Posterior cingulate gyrus (tissue), 11 donors: ENCODE measurements around the gene SLC13A3.

Experiments
- DNase-seq, 10 donors: peaks; one replicate each; pipeline versions ENCODE4 v3.0.0 to v3.0.0-alpha.2; 2020 to 2021; ENCODE audit warnings: mixed read lengths in 3 of 10
- intact Hi-C: fragments of 100-400 bp; cut with DNase I; formaldehyde crosslinking; loops from one replicate; pipeline ENCODE4 v1.15.1; 2023

Gene SLC13A3

DNA sequence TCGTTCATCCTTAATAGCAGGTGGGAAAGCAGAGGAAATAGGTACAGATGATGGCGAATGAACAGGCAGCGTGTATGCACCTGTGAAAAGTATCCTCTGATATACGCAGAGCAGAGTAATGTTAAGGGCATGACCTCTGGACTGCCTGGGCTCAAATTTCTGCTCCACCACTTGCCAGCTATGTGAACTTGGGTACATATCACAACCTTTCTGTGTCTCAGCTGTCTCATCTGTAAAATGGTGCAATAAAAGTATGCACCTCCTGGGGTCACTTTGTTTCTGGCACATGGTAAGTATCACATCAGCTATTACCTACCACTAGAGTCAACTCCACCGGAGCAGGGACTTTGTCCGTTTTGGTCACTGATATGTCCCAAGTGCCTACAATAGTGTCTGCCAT is 103.3 kb downstream of the SLC13A3 start:
- DNase-seq: no peak
- intact Hi-C loops: no loop called here

DNA sequence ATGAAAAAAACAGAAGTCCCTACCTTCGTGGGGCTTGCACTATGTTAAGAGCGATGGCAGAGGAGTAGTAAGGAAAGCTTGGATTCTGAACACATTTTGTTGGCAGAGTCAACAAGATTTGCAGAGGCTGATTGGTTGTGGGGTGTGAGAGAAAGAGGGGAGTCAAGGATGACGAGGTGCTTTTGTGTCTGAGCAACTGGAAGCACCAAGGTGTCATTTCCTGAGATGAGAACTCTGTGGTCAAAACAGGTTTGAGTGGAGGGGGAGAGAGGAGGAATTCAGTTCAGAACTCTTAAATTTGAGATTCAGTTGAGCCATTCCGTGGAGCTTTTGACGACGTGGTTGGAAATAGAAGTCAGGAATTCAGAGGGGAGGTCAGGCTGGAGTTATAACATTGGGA is 104.3 kb downstream of the SLC13A3 start:
- intact Hi-C loops: no loop called here
- DNase-seq: no peak

DNA sequence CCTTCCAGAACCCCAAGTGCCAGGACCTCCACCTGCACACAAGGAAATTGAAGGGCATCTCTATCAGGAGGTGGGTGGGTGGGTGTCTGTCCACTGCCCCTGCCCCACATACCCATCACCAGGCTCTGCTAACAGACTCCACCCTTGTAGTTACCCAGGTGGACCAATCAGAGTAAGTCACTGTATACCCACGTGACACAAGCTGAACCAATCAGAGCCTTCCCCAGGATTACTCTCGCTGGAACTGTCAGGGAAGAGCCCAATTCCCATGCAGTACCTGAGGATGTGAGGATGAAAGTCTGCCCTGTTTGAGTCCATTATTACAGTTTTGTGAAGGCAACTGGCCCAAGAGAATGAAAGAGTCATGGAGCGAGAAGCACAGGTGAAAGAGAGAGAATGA is 105.0 kb downstream of the SLC13A3 start:
- intact Hi-C loops: no loop called here

DNA sequence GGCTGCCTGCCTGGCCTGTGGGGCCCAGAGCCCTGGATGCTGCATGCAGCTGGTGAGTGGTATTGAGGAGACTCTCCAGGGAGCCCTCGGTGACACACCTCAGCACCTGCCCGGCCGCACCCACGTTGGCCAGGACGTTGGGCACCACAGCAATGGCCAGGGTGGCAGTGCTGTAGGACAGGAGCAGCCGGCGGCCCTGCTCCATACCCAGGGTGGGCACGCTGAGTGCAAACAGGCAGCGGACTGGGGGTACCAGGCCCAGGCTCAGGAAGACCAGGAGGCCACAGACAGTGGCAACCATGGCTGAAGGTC is 105.5 kb downstream of the SLC13A3 start:
- intact Hi-C loops: no loop called here
- DNase-seq: no peak

More for the DNA sequence above, 105.0 kb downstream of the SLC13A3 start:
- no peak for DNase-seq

DNA sequence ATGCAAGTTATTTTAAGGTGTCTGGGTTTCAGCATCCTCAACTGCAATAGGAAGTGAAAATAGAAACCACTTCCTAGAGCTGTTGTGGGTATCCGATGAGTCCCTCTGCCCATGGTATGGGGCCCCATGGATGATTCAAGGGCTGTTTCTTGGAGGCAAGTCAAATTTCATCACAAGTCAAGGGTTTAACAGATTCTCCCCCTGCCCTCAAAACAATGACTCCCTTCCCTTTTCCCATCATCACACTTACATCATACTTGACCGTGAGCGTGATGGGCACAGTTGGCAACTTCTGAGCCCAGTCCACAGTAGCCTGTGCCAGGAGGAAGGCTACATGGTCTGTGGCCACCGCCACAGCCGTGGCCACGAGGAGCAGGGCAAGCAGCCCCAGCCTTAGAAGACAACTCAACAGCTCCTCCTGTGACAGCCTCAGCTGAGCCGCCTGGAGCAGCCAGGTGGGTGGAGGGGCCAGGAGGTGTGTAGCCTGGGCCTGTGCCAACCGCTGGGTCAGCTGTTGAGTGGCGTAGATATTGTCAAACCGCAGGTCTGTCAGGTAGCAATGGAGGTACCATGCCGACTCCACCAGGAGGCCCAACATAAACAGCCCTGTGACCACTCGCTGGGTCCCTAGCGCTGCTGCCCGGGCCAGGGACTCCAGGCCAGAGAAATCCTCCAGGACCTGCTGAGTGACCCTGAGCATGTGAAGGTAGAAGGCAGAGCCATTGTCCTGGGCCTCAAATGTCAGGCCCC is 106.0 kb downstream of the SLC13A3 start:
- intact Hi-C loops: no loop called here
- DNase-seq: peak in 1 of 10 donors; percentile 86

DNA sequence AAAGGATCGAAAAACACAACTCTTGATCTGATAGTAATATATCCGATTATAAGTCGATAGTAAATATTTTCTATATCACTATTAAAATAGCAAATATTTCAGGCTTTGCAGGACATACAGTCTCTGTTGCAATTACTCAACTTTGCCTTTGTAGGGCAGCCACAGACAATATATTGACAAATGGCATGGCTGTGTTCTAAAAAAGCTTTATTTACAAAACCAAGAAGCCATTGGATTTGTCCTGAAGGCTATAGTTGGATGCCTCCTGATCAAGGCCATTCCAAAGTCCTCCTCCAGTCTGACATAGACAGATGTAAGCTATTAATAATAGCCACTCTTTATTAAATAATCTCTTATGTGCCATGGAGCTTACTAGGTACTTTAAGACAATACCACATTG is 106.7 kb downstream of the SLC13A3 start:
- intact Hi-C loops: no loop called here
- DNase-seq: no peak

DNA sequence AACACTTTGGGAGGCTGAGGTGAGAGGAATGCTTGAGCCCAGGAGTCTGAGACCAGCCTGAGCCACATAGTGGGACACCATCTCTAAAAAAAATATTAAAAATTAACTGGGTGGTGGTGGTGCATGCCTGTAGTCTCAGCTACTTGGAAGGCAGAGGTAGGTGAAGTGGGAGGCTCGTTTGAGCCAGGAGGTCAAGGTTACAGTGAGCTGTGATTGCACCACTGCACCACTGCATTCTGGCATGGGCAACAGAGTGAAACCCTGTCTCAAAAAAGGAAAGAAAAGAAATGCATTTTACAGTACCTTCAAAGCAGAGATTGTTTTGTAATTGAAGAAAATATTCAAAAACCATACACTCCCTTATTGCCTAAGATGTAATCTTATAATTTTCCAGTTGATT is 107.3 kb downstream of the SLC13A3 start:
- DNase-seq: no peak
- intact Hi-C loops: no loop called here

DNA sequence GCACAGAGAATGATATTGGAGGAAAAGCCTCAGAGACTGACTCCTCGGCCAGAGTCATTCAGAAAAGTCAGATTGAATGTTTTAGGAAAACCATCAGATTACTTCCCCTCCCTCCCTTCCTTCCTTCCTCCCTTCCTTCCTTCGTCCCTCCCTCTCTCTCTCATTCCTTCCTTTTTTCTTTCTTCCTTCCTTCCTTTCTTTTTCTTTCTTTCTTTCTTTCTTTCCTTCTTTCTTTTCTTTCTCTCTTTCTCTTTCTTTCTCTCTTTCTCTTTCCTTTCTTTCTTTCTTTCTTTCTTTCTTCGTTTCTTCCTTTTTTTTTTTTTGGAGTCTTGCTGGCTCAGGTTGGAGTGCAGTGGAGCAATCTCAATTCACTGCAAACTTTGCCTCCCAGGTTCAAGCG is 108.2 kb downstream of the SLC13A3 start:
- no peak for DNase-seq
- intact Hi-C loops: no loop called here

DNA sequence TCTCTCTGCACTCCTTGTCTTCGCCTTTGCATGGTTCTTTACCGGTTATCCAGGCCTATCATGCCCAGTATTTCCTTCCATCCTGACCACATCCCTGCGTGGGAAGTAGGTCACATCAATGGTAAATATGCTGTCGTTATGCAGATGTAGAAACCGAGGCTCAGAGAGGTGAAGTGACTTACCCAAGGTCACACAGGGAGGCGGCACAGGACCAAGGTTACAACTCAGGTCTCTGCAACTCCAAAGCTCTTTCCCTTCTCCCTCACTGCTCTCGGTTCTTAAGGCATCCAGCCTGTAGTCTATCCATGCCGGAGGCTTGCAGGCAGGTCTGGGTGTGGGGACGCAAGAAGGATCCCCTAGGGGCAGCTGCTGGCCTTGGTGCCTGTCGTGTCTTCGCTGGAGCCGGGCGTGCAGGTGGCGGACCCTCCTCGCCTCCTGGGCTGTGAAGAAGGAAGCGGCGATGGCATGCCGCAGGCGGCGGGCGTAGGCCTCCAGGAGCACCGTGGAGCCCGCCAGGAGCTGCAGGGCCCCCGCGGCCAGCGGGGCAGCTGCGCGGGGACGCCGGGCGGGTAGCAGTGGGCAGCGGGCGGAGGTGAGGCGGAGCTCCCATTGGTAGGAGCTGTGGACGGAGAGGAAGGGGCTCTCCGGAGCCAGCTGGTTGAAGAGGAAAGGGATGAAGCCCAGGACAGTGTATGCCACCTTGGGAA is 109.9 kb downstream of the SLC13A3 start:
- intact Hi-C loops: no loop called here
- no peak for DNase-seq

DNA sequence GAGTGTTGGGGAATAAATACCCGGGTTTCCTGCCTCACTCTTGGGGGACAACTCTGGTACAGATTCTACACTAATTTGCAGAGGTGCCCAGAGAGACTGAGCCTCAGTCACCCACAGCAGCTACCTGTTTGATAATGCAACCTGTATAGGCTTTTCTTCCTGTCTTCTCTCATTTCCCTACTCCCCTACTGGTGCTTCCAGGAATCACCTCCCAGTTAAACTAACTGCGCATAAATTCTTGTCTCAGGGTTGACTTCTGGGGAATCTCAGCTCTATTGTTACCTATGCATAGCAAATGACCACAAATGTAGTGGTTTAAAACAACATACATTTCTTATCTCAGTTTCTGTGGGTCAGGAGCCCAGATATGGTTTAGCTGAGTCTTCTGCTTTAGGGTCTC is 112.1 kb downstream of the SLC13A3 start:
- no peak for DNase-seq
- intact Hi-C loops: no loop called here

DNA sequence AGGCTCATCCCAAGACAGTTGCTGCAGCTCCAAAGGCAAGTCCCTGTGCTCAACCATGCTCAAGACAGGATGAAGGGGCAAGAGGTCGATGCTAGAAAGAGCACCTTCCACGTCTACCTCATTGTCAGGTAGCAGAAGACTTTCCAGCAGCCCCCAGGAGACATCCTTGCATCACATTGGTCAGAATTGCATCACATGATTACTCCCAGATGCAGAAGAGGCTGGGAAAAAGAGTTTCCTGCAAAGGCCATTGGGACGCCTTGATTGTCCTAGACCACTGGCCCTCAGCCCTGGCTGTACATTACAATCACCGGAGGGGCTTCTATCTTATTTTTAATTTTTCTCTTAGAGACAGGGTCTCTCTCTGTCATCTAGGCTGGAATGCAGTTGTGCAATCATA is 120.6 kb downstream of the SLC13A3 start:
- intact Hi-C loops: no loop called here
- DNase-seq: no peak

DNA sequence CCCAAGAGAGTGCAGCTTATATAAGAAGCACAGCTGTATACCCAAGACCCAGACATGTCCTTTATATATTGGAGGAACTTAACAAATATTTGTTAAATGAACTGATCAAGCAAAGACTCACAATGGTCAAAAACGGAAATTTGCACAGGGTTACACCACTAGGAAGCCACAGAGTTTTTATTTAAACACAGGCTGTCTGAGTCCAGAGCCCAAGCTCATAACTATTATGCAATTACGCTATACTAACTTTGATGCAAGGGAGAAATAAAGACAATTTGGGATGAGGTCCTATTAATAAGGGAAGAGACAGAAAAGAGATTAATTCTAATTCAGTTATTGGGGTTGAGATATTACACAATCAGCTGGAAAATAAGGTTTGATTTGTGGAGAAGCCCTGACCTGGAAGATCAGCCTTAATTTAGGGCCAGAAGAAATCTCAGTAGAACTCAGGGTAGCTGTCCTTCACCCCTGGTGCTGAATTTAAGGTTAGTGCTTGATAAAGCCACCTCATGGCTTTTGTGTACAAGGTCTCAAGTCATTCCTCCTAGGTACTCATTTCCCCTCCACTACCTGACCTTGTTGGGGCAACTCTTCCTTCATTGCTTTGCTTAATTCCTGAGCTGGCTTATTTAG is 127.4 kb downstream of the SLC13A3 start:
- DNase-seq: no peak

DNA sequence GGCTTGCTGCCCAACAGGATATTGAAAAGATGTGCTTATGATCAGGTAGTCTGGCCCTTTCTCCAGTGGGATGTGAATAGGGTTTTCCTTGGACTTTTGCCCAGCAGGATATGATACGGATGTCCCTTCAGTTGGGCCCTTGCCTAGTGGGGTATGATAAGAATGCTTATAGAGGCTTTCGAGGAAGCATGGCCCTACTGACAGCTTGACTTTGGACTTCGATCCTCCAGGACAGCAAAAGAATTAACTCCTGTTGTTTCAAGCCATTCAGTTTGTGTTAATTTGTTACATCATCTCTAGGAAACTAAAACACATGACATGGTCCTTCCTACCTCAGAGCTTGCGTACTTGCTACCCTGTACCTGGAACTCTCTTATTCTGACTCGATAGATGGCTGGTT is 128.2 kb downstream of the SLC13A3 start:
- no peak for DNase-seq
- intact Hi-C loops: loop anchor here (5.0 kb wide), 1 partner anchor 159 kb away; no protein-coding TSS in a partner anchor

More for the DNA sequence above, 127.4 kb downstream of the SLC13A3 start:
- intact Hi-C loops: loop anchor here (5.0 kb wide), 1 partner anchor 158 kb away; no protein-coding TSS in a partner anchor

DNA sequence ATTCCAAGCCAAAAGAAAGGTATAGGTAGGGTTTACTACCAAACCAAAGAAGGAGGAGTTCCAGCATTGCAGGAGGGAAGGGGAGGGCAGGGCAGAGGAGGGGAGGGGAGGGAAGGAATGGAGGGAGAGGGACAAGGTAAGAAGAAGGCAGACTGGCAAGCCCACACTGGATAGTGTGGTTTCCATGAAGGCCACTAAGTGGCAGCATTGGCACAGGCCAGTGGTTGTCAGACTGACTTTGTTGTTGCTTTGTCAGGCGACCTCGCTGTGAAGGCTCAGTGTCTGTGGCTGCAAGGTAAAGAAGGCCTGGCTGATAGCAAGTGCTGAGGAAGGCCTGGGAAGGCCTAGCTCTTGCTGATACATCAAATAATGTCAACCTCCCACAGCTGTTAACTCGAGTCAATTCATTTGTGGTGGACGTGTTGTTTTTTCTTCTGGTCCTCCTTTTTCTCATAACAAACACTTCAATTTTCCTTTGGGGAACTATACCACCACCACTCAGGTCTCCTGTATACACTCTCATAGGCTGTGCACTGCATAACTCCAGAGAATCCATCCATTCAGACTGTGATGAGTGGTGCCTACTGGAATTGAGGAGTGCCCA is 130.2 kb downstream of the SLC13A3 start:
- intact Hi-C loops: loop anchor here (5.0 kb wide), 1 partner anchor 161 kb away; no protein-coding TSS in a partner anchor
- DNase-seq: peak; percentile 34 to 94 (median 64)

DNA sequence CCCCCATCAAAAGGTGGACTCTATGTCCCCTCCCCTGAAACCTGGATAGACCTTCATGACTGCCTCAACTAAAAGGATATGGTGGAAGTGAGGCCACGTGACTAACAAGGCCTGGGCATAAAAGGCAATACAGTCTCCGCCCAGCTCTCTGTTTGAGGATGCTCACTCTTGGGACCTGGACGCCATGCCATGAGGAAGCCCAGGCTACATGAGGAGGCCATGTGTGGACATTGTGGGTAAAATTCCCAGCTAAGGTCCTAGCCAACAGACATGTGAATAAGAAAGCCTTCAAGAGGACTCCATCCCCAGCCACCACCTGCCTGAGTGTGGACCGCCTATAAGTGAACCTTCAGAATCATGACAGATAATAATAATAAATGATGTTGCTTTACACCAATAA is 130.7 kb downstream of the SLC13A3 start:
- DNase-seq: no peak
- intact Hi-C loops: loop anchor here (5.0 kb wide), 1 partner anchor 162 kb away; no protein-coding TSS in a partner anchor

DNA sequence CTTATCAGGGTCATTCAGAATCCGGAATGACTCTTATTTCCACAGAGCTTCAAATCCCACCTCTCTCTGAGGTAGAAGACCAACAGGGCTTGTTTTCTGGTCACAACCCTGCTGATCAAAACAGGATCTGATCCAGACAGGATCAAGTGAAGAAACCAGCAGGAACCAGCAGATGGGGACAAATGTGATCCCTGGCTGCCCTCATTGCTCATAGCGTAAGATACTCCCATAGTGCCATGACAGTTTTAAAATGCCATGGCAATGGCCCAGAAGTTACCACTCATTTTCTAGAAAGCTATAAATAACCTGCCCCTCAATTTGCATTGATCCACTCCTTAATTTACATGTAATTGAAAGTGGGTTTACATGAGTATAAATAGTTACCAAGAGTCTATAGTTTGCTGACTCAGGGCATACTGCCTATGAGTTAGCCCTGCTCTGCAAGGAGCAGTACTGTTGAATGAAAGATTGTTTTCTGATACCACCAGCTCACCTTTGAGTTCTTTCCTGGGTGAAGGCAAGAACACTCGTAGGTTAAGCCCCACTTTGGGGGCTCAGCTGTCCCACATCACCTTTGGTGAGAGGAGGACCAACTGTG is 131.7 kb downstream of the SLC13A3 start:
- no peak for DNase-seq
- intact Hi-C loops: loop anchor here (5.0 kb wide), 1 partner anchor 163 kb away; no protein-coding TSS in a partner anchor

DNA sequence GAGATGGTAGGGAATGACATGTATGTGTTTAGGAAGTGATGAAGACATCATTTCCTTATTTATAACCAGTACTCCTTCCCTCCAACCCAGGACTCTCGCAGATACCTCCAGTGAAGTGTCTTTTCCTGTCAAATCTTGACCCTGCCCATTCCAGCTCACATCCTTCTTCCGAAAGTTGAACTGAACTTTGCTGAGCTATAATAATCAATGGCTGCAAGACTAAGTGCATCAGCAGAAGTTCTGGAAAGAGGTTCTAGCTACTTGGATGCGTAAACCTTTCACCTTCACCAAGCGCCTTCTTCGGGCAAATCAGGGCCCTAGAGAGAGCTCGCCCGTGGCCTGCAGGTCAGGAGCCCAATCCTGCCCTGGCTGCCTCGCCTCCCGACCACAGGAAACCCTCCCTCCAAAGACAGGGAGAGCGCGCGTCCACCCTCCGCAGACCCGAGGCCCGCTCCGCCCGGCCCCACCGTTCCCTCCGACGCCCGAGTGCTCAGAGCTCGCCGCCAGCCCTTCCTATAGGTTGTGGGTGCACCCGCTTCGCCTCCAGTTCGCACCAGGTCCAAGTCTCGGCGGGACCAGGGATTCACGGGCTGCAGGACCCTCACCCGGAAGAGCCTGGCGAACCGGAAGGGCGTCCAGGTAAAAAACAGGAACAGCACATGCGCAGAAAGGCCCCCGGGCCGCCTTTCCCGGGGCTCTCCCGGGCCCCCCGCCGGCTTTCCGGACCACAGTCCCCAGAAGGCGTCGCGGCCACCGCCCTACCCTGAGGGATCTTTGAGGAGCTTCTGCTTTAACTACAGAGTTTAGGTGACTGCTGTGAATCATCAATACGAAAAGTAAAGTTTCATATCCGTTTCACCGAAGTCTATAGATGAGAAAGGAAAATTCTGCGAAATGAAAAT is 138.1 kb downstream of the SLC13A3 start, which contains the start of gene ZNF334:
Gene ZNF334, minus strand, starts transcription at position 617 of the 902 bp plus-strand sequence. CDS start 1,457 bp downstream, outside the sequence.
- intact Hi-C loops: no loop called here
- peak; percentile 38 to 96 (median 72) for DNase-seq

DNA sequence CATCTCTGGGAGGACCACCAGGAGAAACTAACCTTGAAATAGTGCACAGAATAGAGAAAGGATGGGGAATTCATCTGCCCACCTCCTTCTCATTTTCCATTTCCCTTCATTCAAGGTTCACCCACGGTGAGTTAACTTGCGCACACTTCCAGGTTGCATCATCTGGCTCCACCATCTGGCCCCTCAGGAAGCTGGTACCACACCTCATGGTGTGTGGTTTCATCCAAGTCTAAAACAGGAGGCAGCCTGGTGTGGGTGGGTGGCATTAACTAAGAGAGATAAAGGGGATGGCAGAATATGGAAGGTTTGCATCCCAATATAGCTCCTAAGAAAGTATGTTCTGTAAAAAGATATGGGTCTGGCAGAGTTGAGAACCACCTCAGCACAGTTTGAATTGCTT is 141.7 kb downstream of the SLC13A3 start:
- DNase-seq: peak in 8 of 10 donors; percentile 40 to 93 (median 60)
- intact Hi-C loops: no loop called here
